ENCODE results near the gene TGFBR3. TPM values are rescaled to one million over a fixed set of nuclear protein-coding genes. Genes with fewer than 3 reads are reported as not detected.

Gene TGFBR3
- total and polyA plus RNA-seq, 9 of the 15 experiments (the other 6 are each of a cell fraction or from before 2014, with no cell fraction given) = 3.6 to 32.4 (median 15.6) TPM

DNA sequence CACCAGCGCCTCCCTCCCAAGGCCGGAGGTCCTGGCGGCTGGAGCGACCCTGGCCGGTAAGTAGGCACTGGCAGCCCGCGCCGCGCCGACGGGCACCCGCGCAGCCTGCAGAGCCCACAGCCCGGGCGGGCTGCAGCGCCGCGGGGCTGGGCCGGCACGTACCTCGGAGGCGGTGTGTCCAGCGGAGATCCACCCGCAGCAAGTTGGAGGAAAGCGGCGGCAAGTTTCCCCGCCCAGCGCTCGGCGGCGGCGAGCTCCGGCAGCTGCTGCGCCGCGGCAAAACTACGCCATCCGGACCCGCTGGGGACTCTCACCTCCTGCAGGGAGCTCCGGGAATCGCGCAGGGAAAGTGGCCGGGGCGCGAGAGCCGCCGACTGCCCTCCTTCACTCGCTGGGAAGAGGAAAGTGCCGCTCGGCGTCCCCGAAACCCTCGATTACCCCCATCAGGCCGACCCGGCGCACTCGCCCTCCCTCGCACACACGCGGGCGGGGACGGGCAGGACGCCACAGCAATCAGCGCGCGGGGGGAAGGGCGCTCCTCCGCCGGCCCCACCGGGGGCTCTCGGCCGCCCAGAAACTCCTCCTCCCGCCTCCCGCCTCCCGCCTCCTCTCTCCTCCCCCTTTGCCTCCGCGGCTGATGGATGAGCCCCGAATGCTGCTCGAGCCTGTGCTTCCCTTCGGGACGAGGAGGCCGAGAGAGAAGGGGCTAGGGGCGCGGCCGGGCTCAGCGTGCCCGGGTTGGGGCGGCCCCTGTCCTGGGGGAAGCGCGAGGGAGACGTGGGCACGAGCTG lies at the start of gene TGFBR3 (continued):
- TF ChIP-seq, protein P1, sequence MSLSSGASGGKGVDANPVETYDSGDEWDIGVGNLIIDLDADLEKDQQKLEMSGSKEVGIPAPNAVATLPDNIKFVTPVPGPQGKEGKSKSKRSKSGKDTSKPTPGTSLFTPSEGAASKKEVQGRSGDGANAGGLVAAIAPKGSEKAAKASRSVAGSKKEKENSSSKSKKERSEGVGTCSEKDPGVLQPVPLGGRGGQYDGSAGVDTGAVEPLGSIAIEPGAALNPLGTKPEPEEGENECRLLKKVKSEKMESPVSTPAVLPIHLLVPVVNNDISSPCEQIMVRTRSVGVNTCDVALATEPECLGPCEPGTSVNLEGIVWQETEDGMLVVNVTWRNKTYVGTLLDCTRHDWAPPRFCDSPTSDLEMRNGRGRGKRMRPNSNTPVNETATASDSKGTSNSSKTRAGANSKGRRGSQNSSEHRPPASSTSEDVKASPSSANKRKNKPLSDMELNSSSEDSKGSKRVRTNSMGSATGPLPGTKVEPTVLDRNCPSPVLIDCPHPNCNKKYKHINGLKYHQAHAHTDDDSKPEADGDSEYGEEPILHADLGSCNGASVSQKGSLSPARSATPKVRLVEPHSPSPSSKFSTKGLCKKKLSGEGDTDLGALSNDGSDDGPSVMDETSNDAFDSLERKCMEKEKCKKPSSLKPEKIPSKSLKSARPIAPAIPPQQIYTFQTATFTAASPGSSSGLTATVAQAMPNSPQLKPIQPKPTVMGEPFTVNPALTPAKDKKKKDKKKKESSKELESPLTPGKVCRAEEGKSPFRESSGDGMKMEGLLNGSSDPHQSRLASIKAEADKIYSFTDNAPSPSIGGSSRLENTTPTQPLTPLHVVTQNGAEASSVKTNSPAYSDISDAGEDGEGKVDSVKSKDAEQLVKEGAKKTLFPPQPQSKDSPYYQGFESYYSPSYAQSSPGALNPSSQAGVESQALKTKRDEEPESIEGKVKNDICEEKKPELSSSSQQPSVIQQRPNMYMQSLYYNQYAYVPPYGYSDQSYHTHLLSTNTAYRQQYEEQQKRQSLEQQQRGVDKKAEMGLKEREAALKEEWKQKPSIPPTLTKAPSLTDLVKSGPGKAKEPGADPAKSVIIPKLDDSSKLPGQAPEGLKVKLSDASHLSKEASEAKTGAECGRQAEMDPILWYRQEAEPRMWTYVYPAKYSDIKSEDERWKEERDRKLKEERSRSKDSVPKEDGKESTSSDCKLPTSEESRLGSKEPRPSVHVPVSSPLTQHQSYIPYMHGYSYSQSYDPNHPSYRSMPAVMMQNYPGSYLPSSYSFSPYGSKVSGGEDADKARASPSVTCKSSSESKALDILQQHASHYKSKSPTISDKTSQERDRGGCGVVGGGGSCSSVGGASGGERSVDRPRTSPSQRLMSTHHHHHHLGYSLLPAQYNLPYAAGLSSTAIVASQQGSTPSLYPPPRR (CRISPR knock-in tag; IDR thresholded peaks at IDR 0.05; ENCODE audit: borderline replicate concordance) = no peak; the same call in 1 of the 2 replicates
- TF ChIP-seq ZNF232 (CRISPR knock-in tag; IDR thresholded peaks at IDR 0.05) (no peak), CBFA2T2 (conservative IDR thresholded peaks at IDR 0.05) (no peak), THRB (CRISPR knock-in tag; conservative IDR thresholded peaks at IDR 0.05) (no peak), SOX6 (IDR thresholded peaks at IDR 0.05) (peak; percentile 44; the same call in 1 of the 2 replicates), MCM2 (IDR thresholded peaks at IDR 0.05; ENCODE audit: low read depth) (no peak), RFX1 (IDR thresholded peaks at IDR 0.05) (no peak), TAF1 (IDR thresholded peaks at IDR 0.05; ENCODE audit: control insufficient read depth, extremely low read depth, insufficient read depth, low read length, severe bottlenecking) (peak; percentile 21), RBM25 (IDR thresholded peaks at IDR 0.05; ENCODE audit: low read depth, low read length, severe bottlenecking) (peak; percentile 22), POLR2B (IDR thresholded peaks at IDR 0.05; ENCODE audit: low read depth, partially characterized antibody) (peak; percentile 46), CLOCK (CRISPR knock-in tag; IDR thresholded peaks at IDR 0.05; ENCODE audit: borderline replicate concordance) (no peak)
- TF ChIP-seq, protein P2, sequence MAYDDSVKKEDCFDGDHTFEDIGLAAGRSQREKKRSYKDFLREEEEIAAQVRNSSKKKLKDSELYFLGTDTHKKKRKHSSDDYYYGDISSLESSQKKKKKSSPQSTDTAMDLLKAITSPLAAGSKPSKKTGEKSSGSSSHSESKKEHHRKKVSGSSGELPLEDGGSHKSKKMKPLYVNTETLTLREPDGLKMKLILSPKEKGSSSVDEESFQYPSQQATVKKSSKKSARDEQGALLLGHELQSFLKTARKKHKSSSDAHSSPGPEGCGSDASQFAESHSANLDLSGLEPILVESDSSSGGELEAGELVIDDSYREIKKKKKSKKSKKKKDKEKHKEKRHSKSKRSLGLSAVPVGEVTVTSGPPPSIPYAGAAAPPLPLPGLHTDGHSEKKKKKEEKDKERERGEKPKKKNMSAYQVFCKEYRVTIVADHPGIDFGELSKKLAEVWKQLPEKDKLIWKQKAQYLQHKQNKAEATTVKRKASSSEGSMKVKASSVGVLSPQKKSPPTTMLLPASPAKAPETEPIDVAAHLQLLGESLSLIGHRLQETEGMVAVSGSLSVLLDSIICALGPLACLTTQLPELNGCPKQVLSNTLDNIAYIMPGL (CRISPR knock-in tag; IDR thresholded peaks at IDR 0.05) = no peak; the same call in 1 of the 2 replicates
- TF ChIP-seq, protein P3, sequence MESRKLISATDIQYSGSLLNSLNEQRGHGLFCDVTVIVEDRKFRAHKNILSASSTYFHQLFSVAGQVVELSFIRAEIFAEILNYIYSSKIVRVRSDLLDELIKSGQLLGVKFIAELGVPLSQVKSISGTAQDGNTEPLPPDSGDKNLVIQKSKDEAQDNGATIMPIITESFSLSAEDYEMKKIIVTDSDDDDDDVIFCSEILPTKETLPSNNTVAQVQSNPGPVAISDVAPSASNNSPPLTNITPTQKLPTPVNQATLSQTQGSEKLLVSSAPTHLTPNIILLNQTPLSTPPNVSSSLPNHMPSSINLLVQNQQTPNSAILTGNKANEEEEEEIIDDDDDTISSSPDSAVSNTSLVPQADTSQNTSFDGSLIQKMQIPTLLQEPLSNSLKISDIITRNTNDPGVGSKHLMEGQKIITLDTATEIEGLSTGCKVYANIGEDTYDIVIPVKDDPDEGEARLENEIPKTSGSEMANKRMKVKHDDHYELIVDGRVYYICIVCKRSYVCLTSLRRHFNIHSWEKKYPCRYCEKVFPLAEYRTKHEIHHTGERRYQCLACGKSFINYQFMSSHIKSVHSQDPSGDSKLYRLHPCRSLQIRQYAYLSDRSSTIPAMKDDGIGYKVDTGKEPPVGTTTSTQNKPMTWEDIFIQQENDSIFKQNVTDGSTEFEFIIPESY (CRISPR knock-in tag; IDR thresholded peaks at IDR 0.05) = peak; percentile 8; the same call in 1 of the 2 replicates
